WI38 (cell line): ENCODE results near the gene BDP1.
"Not testable (repeated sequence)": the region's sequence is repeated elsewhere in the genome, so short reads cannot be mapped to it uniquely, and the experiment has no call there.

ENCODE experiments used
- H3K4me3 ChIP-seq: 2 replicates; pipeline ENCODE4 v1.5.1; 2011; ENCODE audit warnings: low read depth, mild to moderate bottlenecking, control low read depth, low read length
- CTCF ChIP-seq: IDR thresholded peaks from 2 replicates; pipeline ENCODE4 v1.5.1; 2012; ENCODE audit warnings: low read depth, mild to moderate bottlenecking, control low read depth, low read length

The BDP1 gene

GRCh38 chr5:71471193-71471592 lies 15.7 kb downstream of the BDP1 start:
- no peak overlapping the region for H3K4me3 ChIP-seq
- TF ChIP-seq CTCF, result no peak

GRCh38 chr5:71475788-71476384 lies 20.4 kb downstream of the BDP1 start:
- no peak overlapping the region for H3K4me3 ChIP-seq
- TF ChIP-seq CTCF, result peak; percentile 64

- TF ChIP-seq CTCF, result no peak
- H3K4me3 ChIP-seq, result no peak overlapping the region
Measured at GRCh38 chr5:71481441-71481840, 26.0 kb downstream of the BDP1 start.

- no peak overlapping the region for H3K4me3 ChIP-seq
- no peak for TF ChIP-seq CTCF
Measured at GRCh38 chr5:71482132-71482531, 26.7 kb downstream of the BDP1 start.

GRCh38 chr5:71483355-71483754 lies 27.9 kb downstream of the BDP1 start:
- no peak overlapping the region for H3K4me3 ChIP-seq
- no peak for TF ChIP-seq CTCF

- TF ChIP-seq CTCF, result no peak
- no peak overlapping the region for H3K4me3 ChIP-seq
Measured at GRCh38 chr5:71492817-71493615, 37.6 kb downstream of the BDP1 start.

GRCh38 chr5:71494202-71494601 lies 38.8 kb downstream of the BDP1 start:
- not testable (repeated sequence) for H3K4me3 ChIP-seq

GRCh38 chr5:71498756-71499155 lies 43.3 kb downstream of the BDP1 start:
- not testable (repeated sequence) for H3K4me3 ChIP-seq
